ENCODE measurements around the gene UBE2V1. TPM values are rescaled to one million over a fixed set of nuclear protein-coding genes. Genes with fewer than 3 reads are reported as not detected.

UBE2V1 gene
- total and polyA plus RNA-seq, 2 of the 13 experiments (the other 11 are each of a cell fraction or from before 2014, with no cell fraction given), result 81.3 to 132 TPM

- TF ChIP-seq REST (IDR thresholded peaks at IDR 0.05; ENCODE audit: borderline replicate concordance in 1 of 2, low read depth in 1 of 2, low read length in 2 of 2) (no peak), ZNF282 (IDR thresholded peaks at IDR 0.05; ENCODE audit: partially characterized antibody) (no peak), SAFB2 (CRISPR knock-in tag; IDR thresholded peaks at IDR 0.05; ENCODE audit: borderline replicate concordance, low read depth) (0 out of 2 replicates have a peak, but pooled peaks have one; percentile 23), ZBTB14 (CRISPR knock-in tag; IDR thresholded peaks at IDR 0.05) (no peak), RBM22 (optimal IDR thresholded peaks at IDR 0.05; ENCODE audit: low read length) (peak; percentile 11), ZNF746 (CRISPR knock-in tag; IDR thresholded peaks at IDR 0.05) (0 out of 2 replicates have a peak, but pooled peaks have one; percentile 24), ZNF687 (CRISPR knock-in tag; IDR thresholded peaks at IDR 0.05) (peak; percentile 13; the same call in 1 of the 2 replicates), NONO (IDR thresholded peaks at IDR 0.05) (no peak), NONO (CRISPR knock-in tag; conservative IDR thresholded peaks at IDR 0.05) (0 out of 2 replicates have a peak, but pooled peaks have one; percentile 13), ZNF777 (CRISPR knock-in tag; IDR thresholded peaks at IDR 0.05) (no peak)
These were observed 10.5 kb upstream of the UBE2V1 start (continued) for GRCh38 chr20:50123418-50123817.
